ENCODE measurements around the gene FARP1. TPM values are rescaled to one million over a fixed set of nuclear protein-coding genes. Genes with fewer than 3 reads are reported as not detected.

The FARP1 gene
- total RNA-seq, 5 donors from 2014 or later (not counting 1 experiment from before 2014, with no cell fraction given) = 0.51 to 2.0 (median 1.0) TPM

GRCh38 chr13:98422046-98422445 is 279.2 kb downstream of the FARP1 start:
- Histone ChIP-seq H3K9me3 (no peaks in the 10 kb centered on the region), H3K27me3 (replicated peaks in 1 of 2; ENCODE audit: control insufficient read depth in 2 of 2, extremely low read depth in 1 of 2, insufficient read depth in 2 of 2, low read length in 1 of 2) (peaks cover 0 to 17% of the 10 kb centered on the region in 2 experiments), H3K4me3 (ENCODE audit: control insufficient read depth in 1 of 2, extremely low read depth in 1 of 2, low read length in 1 of 2) (no peak overlapping the region), H3K4me1 (ENCODE audit: control insufficient read depth in 1 of 2, extremely low read depth in 1 of 2, insufficient read depth in 2 of 2, low read length in 2 of 2) (no peaks in the 10 kb centered on the region), H3K27ac (ENCODE audit: low read length) (no peak overlapping the region), H3K36me3 (ENCODE audit: control insufficient read depth in 2 of 2, extremely low read depth in 1 of 2, insufficient read depth in 1 of 2, low read length in 1 of 2) (no peaks in the 10 kb centered on the region)
- WGBS (ENCODE audit: insufficient coverage) = 89% methylated on average over 9 of the region's 9 CpGs
- Mint-ChIP-seq H3K4me3 (no peak overlapping the region), H3K36me3 (no peaks in the 10 kb centered on the region), H3K4me1 (no peaks in the 10 kb centered on the region), H3K9me3 (peaks cover 0 to 2% (median 2%) of the 10 kb centered on the region in 3 donors), H3K27ac (no peak overlapping the region), H3K27me3 (peaks cover 8 to 12% of the 10 kb centered on the region in 2 donors)
- ATAC-seq (replicated peaks in 1 of 4) (no peak), DNase-seq (no peak)
- ChIA-PET CTCF (interaction anchor here in 1 of 2 donors (0.6 kb wide), 1 partner anchor 558 kb away, joined by 3 read pairs; no protein-coding TSS in a partner anchor), POLR2A (interaction anchor here in 1 of 2 donors (0.5 kb wide), 1 partner anchor 216 kb away, joined by 8 read pairs; no protein-coding TSS in a partner anchor)

GRCh38 chr13:98423417-98423816 is 280.5 kb downstream of the FARP1 start:
- Histone ChIP-seq H3K36me3 (ENCODE audit: control insufficient read depth in 2 of 2, extremely low read depth in 1 of 2, insufficient read depth in 1 of 2, low read length in 1 of 2) (no peaks in the 10 kb centered on the region), H3K4me3 (ENCODE audit: control insufficient read depth in 1 of 2, extremely low read depth in 1 of 2, low read length in 1 of 2) (no peak overlapping the region), H3K27me3 (replicated peaks in 1 of 2; ENCODE audit: control insufficient read depth in 2 of 2, extremely low read depth in 1 of 2, insufficient read depth in 2 of 2, low read length in 1 of 2) (peaks cover 0 to 18% of the 10 kb centered on the region in 2 experiments), H3K27ac (ENCODE audit: low read length) (no peak overlapping the region), H3K4me1 (ENCODE audit: control insufficient read depth in 1 of 2, extremely low read depth in 1 of 2, insufficient read depth in 2 of 2, low read length in 2 of 2) (no peaks in the 10 kb centered on the region), H3K9me3 (no peaks in the 10 kb centered on the region)
- ATAC-seq (replicated peaks in 1 of 4) (no peak), DNase-seq (no peak)
- ChIA-PET CTCF (interaction anchor here in 1 of 2 donors (0.7 kb wide), 1 partner anchor 445 kb away, joined by 3 read pairs; no protein-coding TSS in a partner anchor), POLR2A (no interaction called here)
- WGBS (ENCODE audit: insufficient coverage) = 40% methylated on average over 1 of the region's 7 CpGs
- Mint-ChIP-seq H3K9me3 (no peaks in the 10 kb centered on the region), H3K27me3 (peaks cover 16 to 17% of the 10 kb centered on the region in 2 donors), H3K4me3 (no peak overlapping the region), H3K4me1 (no peaks in the 10 kb centered on the region), H3K27ac (no peak overlapping the region), H3K36me3 (no peaks in the 10 kb centered on the region)

DNA sequence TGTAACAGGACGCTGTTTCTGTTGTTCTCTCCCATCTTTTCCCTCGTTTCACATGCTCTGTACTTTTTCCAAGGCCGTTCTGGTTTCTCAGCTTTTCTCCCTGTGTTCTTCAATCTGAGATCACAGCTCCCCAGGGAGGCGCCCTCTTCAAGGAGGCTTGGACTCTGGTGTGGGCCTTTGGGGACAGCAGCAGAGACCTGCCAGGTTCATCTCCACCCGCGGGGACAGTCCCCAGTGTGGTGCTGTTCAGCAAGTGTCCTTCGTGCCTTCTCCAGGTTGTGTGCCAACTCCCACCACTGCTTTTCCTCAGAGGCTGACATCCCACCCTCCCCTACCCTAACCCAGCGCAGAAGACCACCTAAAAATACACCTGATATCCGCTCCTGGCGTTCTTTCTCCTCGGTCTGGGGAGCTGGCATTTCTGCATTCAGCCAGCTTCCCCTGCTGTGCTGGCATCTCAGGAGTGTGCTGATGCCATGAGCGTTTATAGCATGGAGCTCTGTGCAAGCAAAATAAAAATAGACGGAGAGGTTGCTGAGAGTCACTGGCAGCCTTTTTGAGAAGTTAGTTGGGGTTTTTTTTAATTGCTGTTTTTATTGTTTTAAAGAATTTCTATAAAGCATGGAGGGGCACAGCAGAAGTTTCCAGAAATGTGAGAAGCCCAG is 284.6 kb downstream of the FARP1 start:
- Mint-ChIP-seq H3K9me3 (no peaks in the 10 kb centered on the region), H3K27ac (no peak overlapping the region), H3K4me3 (no peak overlapping the region), H3K4me1 (no peaks in the 10 kb centered on the region), H3K36me3 (no peaks in the 10 kb centered on the region), H3K27me3 (peaks cover 22 to 39% of the 10 kb centered on the region in 2 donors)
- Histone ChIP-seq H3K27me3 (replicated peaks in 1 of 2; ENCODE audit: control insufficient read depth in 2 of 2, extremely low read depth in 1 of 2, insufficient read depth in 2 of 2, low read length in 1 of 2) (peaks cover 0 to 32% of the 10 kb centered on the region in 2 experiments), H3K27ac (ENCODE audit: low read length) (no peak overlapping the region), H3K9me3 (no peaks in the 10 kb centered on the region), H3K4me1 (ENCODE audit: control insufficient read depth in 1 of 2, extremely low read depth in 1 of 2, insufficient read depth in 2 of 2, low read length in 2 of 2) (no peaks in the 10 kb centered on the region), H3K4me3 (ENCODE audit: control insufficient read depth in 1 of 2, extremely low read depth in 1 of 2, low read length in 1 of 2) (no peak overlapping the region), H3K36me3 (ENCODE audit: control insufficient read depth in 2 of 2, extremely low read depth in 1 of 2, insufficient read depth in 1 of 2, low read length in 1 of 2) (no peaks in the 10 kb centered on the region)
- DNase-seq (no peak), ATAC-seq (replicated peaks in 1 of 4) (no peak)
- 88% methylated on average over 9 of the region's 13 CpGs for WGBS (ENCODE audit: insufficient coverage)
- ChIA-PET CTCF (interaction anchor here in 1 of 2 donors (0.5 kb wide), 1 partner anchor 282 kb away, joined by 3 read pairs; no protein-coding TSS in a partner anchor), POLR2A (no interaction called here)

GRCh38 chr13:98428256-98428966 is 285.5 kb downstream of the FARP1 start:
- ATAC-seq (replicated peaks in 1 of 4) = no peak
- WGBS (ENCODE audit: insufficient coverage) = 85% methylated on average over 13 of the region's 15 CpGs
- peaks cover 0 to 33% of the 10 kb centered on the region in 2 experiments for H3K27me3 ChIP-seq (replicated peaks in 1 of 2; ENCODE audit: control insufficient read depth in 2 of 2, extremely low read depth in 1 of 2, insufficient read depth in 2 of 2, low read length in 1 of 2)
- Mint-ChIP-seq H3K36me3 (no peaks in the 10 kb centered on the region), H3K4me3 (no peak overlapping the region), H3K27ac (no peak overlapping the region), H3K27me3 (peaks cover 19 to 41% of the 10 kb centered on the region in 2 donors), H3K4me1 (no peaks in the 10 kb centered on the region), H3K9me3 (no peaks in the 10 kb centered on the region)
- no peak for DNase-seq
- H3K36me3 ChIP-seq (ENCODE audit: control insufficient read depth in 2 of 2, extremely low read depth in 1 of 2, insufficient read depth in 1 of 2, low read length in 1 of 2) = no peaks in the 10 kb centered on the region
- POLR2A ChIA-PET = no interaction called here
- H3K4me3 ChIP-seq (ENCODE audit: control insufficient read depth in 1 of 2, extremely low read depth in 1 of 2, low read length in 1 of 2) = no peak overlapping the region
- no peaks in the 10 kb centered on the region for H3K4me1 ChIP-seq (ENCODE audit: control insufficient read depth in 1 of 2, extremely low read depth in 1 of 2, insufficient read depth in 2 of 2, low read length in 2 of 2)
- no peaks in the 10 kb centered on the region for H3K9me3 ChIP-seq
- no peak overlapping the region for H3K27ac ChIP-seq (ENCODE audit: low read length)
- CTCF ChIA-PET = interaction anchor here in 1 of 2 donors (0.5 kb wide), 1 partner anchor 283 kb away, joined by 3 read pairs; no protein-coding TSS in a partner anchor

DNA sequence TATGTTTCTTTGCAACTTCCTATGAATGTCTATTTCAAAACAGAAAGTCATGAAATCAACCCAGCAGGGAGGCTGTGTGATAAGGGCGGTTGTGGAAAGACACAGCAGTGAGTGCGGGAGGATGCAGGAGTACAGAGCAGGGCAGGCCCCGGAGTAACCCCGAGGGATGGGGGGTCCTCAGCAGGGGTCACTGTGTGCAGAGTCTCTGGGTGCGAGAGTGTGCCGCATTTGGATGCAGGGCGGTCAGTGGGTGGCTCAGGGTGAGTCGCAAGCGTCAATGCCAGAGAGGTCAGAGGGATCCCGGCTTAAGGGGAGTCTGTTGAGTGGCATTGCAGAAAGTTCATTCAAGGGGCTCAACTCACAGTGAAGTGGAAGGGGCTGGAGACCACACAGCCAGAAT is 286.2 kb downstream of the FARP1 start:
- no peak overlapping the region for H3K4me3 ChIP-seq (ENCODE audit: control insufficient read depth in 1 of 2, extremely low read depth in 1 of 2, low read length in 1 of 2)
- no peaks in the 10 kb centered on the region for H3K36me3 ChIP-seq (ENCODE audit: control insufficient read depth in 2 of 2, extremely low read depth in 1 of 2, insufficient read depth in 1 of 2, low read length in 1 of 2)
- Mint-ChIP-seq H3K27me3 (peaks cover 18 to 39% of the 10 kb centered on the region in 2 donors), H3K4me1 (no peaks in the 10 kb centered on the region), H3K36me3 (no peaks in the 10 kb centered on the region), H3K9me3 (no peaks in the 10 kb centered on the region), H3K4me3 (no peak overlapping the region), H3K27ac (no peak overlapping the region)
- H3K27me3 ChIP-seq (replicated peaks in 1 of 2; ENCODE audit: control insufficient read depth in 2 of 2, extremely low read depth in 1 of 2, insufficient read depth in 2 of 2, low read length in 1 of 2) = peaks cover 0 to 33% of the 10 kb centered on the region in 2 experiments
- ATAC-seq (replicated peaks in 1 of 4) (no peak), DNase-seq (no peak)
- no peaks in the 10 kb centered on the region for H3K9me3 ChIP-seq
- WGBS (ENCODE audit: insufficient coverage) = 81% methylated on average over 10 of the region's 10 CpGs
- POLR2A ChIA-PET = no interaction called here
- no peak overlapping the region for H3K27ac ChIP-seq (ENCODE audit: low read length)
- H3K4me1 ChIP-seq (ENCODE audit: control insufficient read depth in 1 of 2, extremely low read depth in 1 of 2, insufficient read depth in 2 of 2, low read length in 2 of 2) = no peaks in the 10 kb centered on the region
- CTCF ChIA-PET = no interaction called here

DNA sequence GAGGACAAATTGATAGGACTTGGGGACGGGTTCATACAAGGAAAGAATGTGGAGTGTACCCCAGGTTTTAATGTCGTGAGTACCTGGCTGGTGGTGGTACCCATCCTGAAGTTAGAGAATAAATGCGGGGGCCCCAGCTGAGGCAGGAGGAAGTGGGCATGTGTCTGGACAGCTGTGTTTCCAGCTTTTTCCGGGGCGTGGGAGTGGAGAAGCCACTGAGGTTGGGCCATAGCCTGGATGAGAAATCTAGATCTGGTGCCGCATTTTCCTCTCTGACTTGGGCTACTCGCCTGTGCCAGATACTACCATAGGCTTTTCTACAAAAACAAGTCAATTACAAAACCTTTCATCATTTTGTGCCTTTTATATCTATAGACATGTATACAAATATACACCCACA is 286.6 kb downstream of the FARP1 start:
- POLR2A ChIA-PET = no interaction called here
- H3K36me3 ChIP-seq (ENCODE audit: control insufficient read depth in 2 of 2, extremely low read depth in 1 of 2, insufficient read depth in 1 of 2, low read length in 1 of 2) = no peaks in the 10 kb centered on the region
- no peaks in the 10 kb centered on the region for H3K4me1 Mint-ChIP-seq
- WGBS (ENCODE audit: insufficient coverage) = 75% methylated on average over 5 of the region's 7 CpGs
- no peak for DNase-seq
- no peaks in the 10 kb centered on the region for H3K9me3 Mint-ChIP-seq
- H3K27ac Mint-ChIP-seq = no peak overlapping the region
- no peak for ATAC-seq (replicated peaks in 1 of 4)
- no peak overlapping the region for H3K4me3 ChIP-seq (ENCODE audit: control insufficient read depth in 1 of 2, extremely low read depth in 1 of 2, low read length in 1 of 2)
- H3K4me1 ChIP-seq (ENCODE audit: control insufficient read depth in 1 of 2, extremely low read depth in 1 of 2, insufficient read depth in 2 of 2, low read length in 2 of 2) = no peaks in the 10 kb centered on the region
- H3K36me3 Mint-ChIP-seq = no peaks in the 10 kb centered on the region
- H3K27me3 Mint-ChIP-seq = peaks cover 18 to 38% of the 10 kb centered on the region in 2 donors
- H3K27ac ChIP-seq (ENCODE audit: low read length) = no peak overlapping the region
- no peak overlapping the region for H3K4me3 Mint-ChIP-seq
- H3K27me3 ChIP-seq (replicated peaks in 1 of 2; ENCODE audit: control insufficient read depth in 2 of 2, extremely low read depth in 1 of 2, insufficient read depth in 2 of 2, low read length in 1 of 2) = peaks cover 0 to 31% of the 10 kb centered on the region in 2 experiments
- CTCF ChIA-PET = no interaction called here
- no peaks in the 10 kb centered on the region for H3K9me3 ChIP-seq

Measured in T-cell (primary cell).